Measurements from ENCODE around the gene OR11H12.
"Not testable (repeated sequence)": the region's sequence is repeated elsewhere in the genome, so short reads cannot be mapped to it uniquely, and the experiment has no call there.

OR11H12 gene, protein sequence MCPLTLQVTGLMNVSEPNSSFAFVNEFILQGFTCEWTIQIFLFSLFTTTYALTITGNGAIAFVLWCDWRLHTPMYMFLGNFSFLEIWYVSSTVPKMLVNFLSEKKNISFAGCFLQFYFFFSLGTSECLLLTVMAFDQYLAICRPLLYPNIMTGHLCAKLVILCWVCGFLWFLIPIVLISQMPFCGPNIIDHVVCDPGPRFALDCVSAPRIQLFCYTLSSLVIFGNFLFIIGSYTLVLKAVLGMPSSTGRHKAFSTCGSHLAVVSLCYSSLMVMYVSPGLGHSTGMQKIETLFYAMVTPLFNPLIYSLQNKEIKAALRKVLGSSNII

DNA sequence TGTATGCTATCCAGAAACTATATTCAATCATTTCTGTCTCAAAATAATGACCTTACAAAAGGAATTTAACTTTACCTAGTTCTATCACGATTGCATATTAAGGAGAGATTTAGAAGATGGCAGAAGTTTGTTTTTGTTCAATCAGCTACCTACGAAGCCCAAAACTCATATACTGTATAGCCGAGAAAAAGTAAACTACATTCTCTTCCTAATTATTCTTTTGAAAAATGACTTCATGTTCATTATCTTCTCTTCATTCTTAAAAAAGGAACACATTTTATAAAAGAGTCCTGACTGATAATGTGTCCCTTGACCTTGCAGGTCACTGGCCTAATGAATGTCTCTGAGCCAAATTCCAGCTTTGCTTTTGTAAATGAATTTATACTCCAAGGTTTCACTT is at the start of gene OR11H12:
Gene OR11H12 (plus strand): TSS at position 301 of the 400 bp plus-strand sequence. CDS start 0 bp downstream, at position 301.
- DNase-seq: not testable (repeated sequence)

DNA sequence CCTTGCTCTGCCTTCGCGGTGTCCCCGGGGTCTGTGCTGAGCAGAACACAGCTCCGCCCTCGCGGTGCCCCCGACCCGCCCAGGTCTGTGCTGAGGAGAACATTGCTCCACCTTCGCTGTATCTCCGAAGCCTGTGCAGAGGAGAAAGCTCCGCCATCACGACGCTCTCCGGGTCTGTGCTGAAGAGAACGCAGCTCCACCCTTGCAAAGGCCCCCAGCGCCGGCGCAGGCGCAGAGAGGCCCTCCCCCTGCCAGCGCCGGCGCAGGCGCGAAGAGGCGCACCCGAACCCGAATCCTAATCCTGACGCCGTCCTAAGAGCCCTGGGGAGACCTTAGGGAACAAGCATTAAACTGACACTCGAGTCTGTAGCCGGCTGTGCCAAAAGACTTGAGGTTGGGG is 18.0 kb upstream of the OR11H12 start:
- DNase-seq: not testable (repeated sequence)

GRCh38 chr14:18626610-18627213 is 25.8 kb downstream of the OR11H12 start:
- not testable (repeated sequence) for DNase-seq

GRCh38 chr14:18636066-18636465 is 35.1 kb downstream of the OR11H12 start:
- not testable (repeated sequence) for DNase-seq

GRCh38 chr14:18638032-18638431 is 37.1 kb downstream of the OR11H12 start:
- not testable (repeated sequence) for DNase-seq

- not testable (repeated sequence) for DNase-seq
Measured at GRCh38 chr14:18638785-18639184, 37.9 kb downstream of the OR11H12 start.

- DNase-seq: not testable (repeated sequence)
Measured at GRCh38 chr14:18646075-18646730, 45.3 kb downstream of the OR11H12 start.

Measured in MV-4-11 (cell line).